Calu3 (cell line): ENCODE results near the gene FLNA. TPM values are rescaled to one million over a fixed set of nuclear protein-coding genes. Genes with fewer than 3 reads are reported as not detected.

Experiments used
- BruUV-seq: library from RNA; stranded (reverse); fragments of 400-500 nt; replicated peaks from 2 replicates; lab custom pipeline; 2021; lab: Mats Ljungman, UMichigan
- CTCF ChIA-PET: fragments of 300-600 bp; sonication (Branson Sonifier 250); formaldehyde crosslinking; loops from one replicate; lab custom pipeline; 2022; ENCODE audit warnings: antibody characterized with exemption; lab: Charles Lee
- DNase-seq: peaks from one replicate; pipeline ENCODE4 v3.0.0; 2022
- H3K27ac Mint-ChIP-seq: one replicate; pipeline ENCODE4 v1.8.0; 2022; ENCODE audit warnings: mixed read lengths; ENCODE audit not compliant: unreplicated experiment
- H3K27me3 Mint-ChIP-seq: one replicate; pipeline ENCODE4 v1.8.0; 2022; ENCODE audit warnings: mixed read lengths; ENCODE audit not compliant: unreplicated experiment
- H3K36me3 Mint-ChIP-seq: one replicate; pipeline ENCODE4 v1.8.0; 2022; ENCODE audit warnings: mild to moderate bottlenecking, moderate library complexity, mixed read lengths; ENCODE audit not compliant: insufficient read depth, unreplicated experiment
- H3K4me1 Mint-ChIP-seq: one replicate; pipeline ENCODE4 v1.8.0; 2022; ENCODE audit warnings: mild to moderate bottlenecking, low read depth, mixed read lengths; ENCODE audit not compliant: unreplicated experiment
- H3K4me3 Mint-ChIP-seq: one replicate; pipeline ENCODE4 v1.8.0; 2022; ENCODE audit warnings: mild to moderate bottlenecking, low read depth, moderate library complexity, mixed read lengths; ENCODE audit not compliant: unreplicated experiment
- H3K9me3 Mint-ChIP-seq: one replicate; pipeline ENCODE4 v1.8.0; 2022; ENCODE audit warnings: low read depth, mixed read lengths; ENCODE audit not compliant: unreplicated experiment
- intact Hi-C: fragments of 100-400 bp; cut with micrococcal nuclease; formaldehyde crosslinking; loops from one replicate; pipeline ENCODE4 v1.10.0; 2022; ENCODE audit not compliant: unreplicated experiment
- total RNA-seq: library from RNA; stranded (reverse); gene quantifications from 2 replicates; pipeline ENCODE4 v1.2.3, GENCODE V29; 2022
- TF ChIP-seq, protein P1 (sequence below): fragments of 200-600 bp; IDR thresholded peaks from one replicate; pipeline ENCODE4 v1.8.0; 2022; ENCODE audit warnings: antibody characterized with exemption; ENCODE audit not compliant: unreplicated experiment

Gene FLNA
- total RNA-seq, 1 experiment from 2014 or later = 1,240 TPM

- TF ChIP-seq, protein P1, sequence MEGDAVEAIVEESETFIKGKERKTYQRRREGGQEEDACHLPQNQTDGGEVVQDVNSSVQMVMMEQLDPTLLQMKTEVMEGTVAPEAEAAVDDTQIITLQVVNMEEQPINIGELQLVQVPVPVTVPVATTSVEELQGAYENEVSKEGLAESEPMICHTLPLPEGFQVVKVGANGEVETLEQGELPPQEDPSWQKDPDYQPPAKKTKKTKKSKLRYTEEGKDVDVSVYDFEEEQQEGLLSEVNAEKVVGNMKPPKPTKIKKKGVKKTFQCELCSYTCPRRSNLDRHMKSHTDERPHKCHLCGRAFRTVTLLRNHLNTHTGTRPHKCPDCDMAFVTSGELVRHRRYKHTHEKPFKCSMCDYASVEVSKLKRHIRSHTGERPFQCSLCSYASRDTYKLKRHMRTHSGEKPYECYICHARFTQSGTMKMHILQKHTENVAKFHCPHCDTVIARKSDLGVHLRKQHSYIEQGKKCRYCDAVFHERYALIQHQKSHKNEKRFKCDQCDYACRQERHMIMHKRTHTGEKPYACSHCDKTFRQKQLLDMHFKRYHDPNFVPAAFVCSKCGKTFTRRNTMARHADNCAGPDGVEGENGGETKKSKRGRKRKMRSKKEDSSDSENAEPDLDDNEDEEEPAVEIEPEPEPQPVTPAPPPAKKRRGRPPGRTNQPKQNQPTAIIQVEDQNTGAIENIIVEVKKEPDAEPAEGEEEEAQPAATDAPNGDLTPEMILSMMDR = no peak
- Mint-ChIP-seq H3K27ac (no peak overlapping the region), H3K36me3 (no peaks in the 10 kb centered on the region), H3K27me3 (peaks cover 96% of the 10 kb centered on the region), H3K4me1 (no peaks in the 10 kb centered on the region), H3K4me3 (no peak overlapping the region), H3K9me3 (no peaks in the 10 kb centered on the region)
- intact Hi-C loops = no loop called here
- CTCF ChIA-PET = interaction anchor here (0.6 kb wide), 1 partner anchor 154 kb away, joined by 3 read pairs; no protein-coding TSS in a partner anchor
- no peak for DNase-seq
- BruUV-seq = no TSS peak
These were observed 50.9 kb downstream of the FLNA start for GRCh38 chrX:154323537-154323936.

DNA sequence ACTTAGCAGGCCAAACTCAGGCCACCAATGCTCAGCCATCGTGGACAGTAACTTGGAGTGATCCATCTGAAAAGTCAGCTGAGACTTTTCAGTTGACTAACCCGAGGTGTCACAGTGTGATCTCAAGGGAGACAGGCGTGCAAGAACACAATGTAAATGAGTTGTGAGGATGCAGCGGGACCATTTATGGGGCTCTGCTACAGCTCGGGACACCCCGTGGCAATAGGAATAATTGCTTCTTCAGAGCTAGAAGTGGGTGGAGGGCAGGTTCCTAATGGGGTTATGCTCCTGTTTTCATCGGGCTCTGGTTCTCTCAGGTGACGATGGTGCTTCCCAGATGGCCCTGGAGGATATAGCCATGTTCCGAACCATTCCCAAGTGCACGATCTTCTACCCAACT, 51.5 kb downstream of the FLNA start:
- H3K4me3 Mint-ChIP-seq = no peak overlapping the region

GRCh38 chrX:154321594-154321993, 52.8 kb downstream of the FLNA start:
- no peak overlapping the region for H3K27ac Mint-ChIP-seq
- no TSS peak for BruUV-seq
- TF ChIP-seq, protein P1 = no peak
- intact Hi-C loops = no loop called here
- no peaks in the 10 kb centered on the region for H3K36me3 Mint-ChIP-seq
- no peak overlapping the region for H3K4me3 Mint-ChIP-seq
- H3K4me1 Mint-ChIP-seq = no peaks in the 10 kb centered on the region
- no peaks in the 10 kb centered on the region for H3K9me3 Mint-ChIP-seq
- peak; percentile 11 for DNase-seq
- H3K27me3 Mint-ChIP-seq = peaks cover 77% of the 10 kb centered on the region
- CTCF ChIA-PET = interaction anchor here (2.0 kb wide), 1 partner anchor 52 kb away, joined by 8 read pairs; no protein-coding TSS in a partner anchor

More for the DNA sequence above, 51.5 kb downstream of the FLNA start:
- peaks cover 90% of the 10 kb centered on the region for H3K27me3 Mint-ChIP-seq
- H3K4me1 Mint-ChIP-seq = no peaks in the 10 kb centered on the region
- intact Hi-C loops = no loop called here
- H3K9me3 Mint-ChIP-seq = no peaks in the 10 kb centered on the region
- H3K27ac Mint-ChIP-seq = no peak overlapping the region
- CTCF ChIA-PET = interaction anchor here (0.6 to 2.0 kb wide), 2 partner anchors 50 to 155 kb away, joined by 3 to 8 read pairs; no protein-coding TSS in a partner anchor
- no peak for DNase-seq
- TF ChIP-seq, protein P1 = no peak
- H3K36me3 Mint-ChIP-seq = no peaks in the 10 kb centered on the region
- BruUV-seq = no TSS peak

- H3K27me3 Mint-ChIP-seq = peaks cover 72% of the 10 kb centered on the region
- no peak overlapping the region for H3K4me3 Mint-ChIP-seq
- no peak overlapping the region for H3K27ac Mint-ChIP-seq
- BruUV-seq = no TSS peak
- no peaks in the 10 kb centered on the region for H3K36me3 Mint-ChIP-seq
- intact Hi-C loops = no loop called here
- TF ChIP-seq, protein P1 = no peak
- no peak for DNase-seq
- H3K4me1 Mint-ChIP-seq = no peaks in the 10 kb centered on the region
- CTCF ChIA-PET = interaction anchor here (2.0 kb wide), 1 partner anchor 52 kb away, joined by 8 read pairs; no protein-coding TSS in a partner anchor
- H3K9me3 Mint-ChIP-seq = no peaks in the 10 kb centered on the region
These were observed 53.3 kb downstream of the FLNA start for GRCh38 chrX:154321152-154321551.
